Measurements from ENCODE around the gene VPS13D. TPM values are rescaled to one million over a fixed set of nuclear protein-coding genes. Genes with fewer than 3 reads are reported as not detected.

The VPS13D gene
- total RNA-seq, 1 experiment from 2014 or later: 31.6 TPM

DNA sequence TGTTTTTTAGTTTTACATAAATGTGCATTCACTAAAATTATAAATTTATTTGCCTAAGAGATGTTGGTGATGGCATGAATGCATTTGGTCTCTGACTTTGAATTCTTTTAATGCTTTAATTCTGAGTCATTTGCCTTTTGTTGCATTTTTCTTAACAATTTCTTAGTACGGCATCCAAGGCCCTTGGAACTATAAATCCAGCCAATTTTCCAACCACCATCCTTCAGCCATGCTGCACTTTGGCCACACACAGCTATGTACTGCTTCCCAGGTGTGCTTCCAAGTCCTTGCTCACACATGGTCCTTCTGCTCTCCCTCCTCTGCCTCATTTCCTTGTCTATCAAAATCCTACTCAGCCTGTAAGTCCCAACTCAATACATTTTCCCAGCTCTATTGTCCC is 227.1 kb downstream of the VPS13D start:
- Histone ChIP-seq H3K36me3 (ENCODE audit: control insufficient read depth in 1 of 2, insufficient read depth in 2 of 2, low read length in 2 of 2) (no peaks in the 10 kb centered on the region), H3K27ac (ENCODE audit: low read depth, low read length) (no peak overlapping the region), H3K9me2 (ENCODE audit: insufficient read depth) (no peaks in the 10 kb centered on the region), H4K20me1 (ENCODE audit: insufficient read depth) (no peaks in the 10 kb centered on the region), H3K4me2 (ENCODE audit: low read length) (peak overlapping the region; percentile 42), H3K4me1 (ENCODE audit: control insufficient read depth in 1 of 2, insufficient read depth in 2 of 2, low read length in 2 of 2) (peaks cover 11 to 37% of the 10 kb centered on the region in 2 experiments; a peak in 3 of 4 replicates), H3K9me3 (ENCODE audit: control insufficient read depth in 1 of 2, insufficient read depth in 1 of 2, low read depth in 1 of 2, low read length in 2 of 2) (no peaks in the 10 kb centered on the region), H2AFZ (ENCODE audit: low read depth, low read length, poor library complexity, severe bottlenecking) (no peak overlapping the region), H3K79me2 (ENCODE audit: insufficient read depth, low read length) (no peaks in the 10 kb centered on the region), H3K27me3 (ENCODE audit: insufficient read depth, low read length) (no peaks in the 10 kb centered on the region), H3K9ac (ENCODE audit: low read length) (no peak overlapping the region), H3K4me3 (replicated peaks in 1 of 2; ENCODE audit: low read depth in 1 of 2, low read length in 2 of 2) (no peak overlapping the region)
- ATAC-seq (no peak), DNase-seq (ENCODE audit: low read depth, low spot score) (no peak)
- intact Hi-C loops (cut with micrococcal nuclease): no loop called here
- ChIA-PET POLR2A (no interaction called here), RAD21 (ENCODE audit: low non-redundant PET in 1 of 2, low total read pairs in 2 of 2, uncharacterized antibody in 2 of 2, unreplicated experiment in 2 of 2) (interaction anchor here in 1 of 2 experiments (1.0 kb wide), 1 partner anchor 11 kb away, joined by 3 read pairs; no protein-coding TSS in a partner anchor), CTCF (interaction anchor here (1.1 kb wide), 1 partner anchor 18 kb away, joined by 4 read pairs; no protein-coding TSS in a partner anchor)
- no TSS peak for BruUV-seq (replicated peaks)
- TF ChIP-seq FOSL1 (IDR thresholded peaks at IDR 0.05; ENCODE audit: low read depth): no peak
- TF ChIP-seq EGR1 (IDR thresholded peaks at IDR 0.05; ENCODE audit: low read depth): no peak
- TF ChIP-seq CTCF (IDR thresholded peaks at IDR 0.05 in 2 of 3, conservative IDR thresholded peaks at IDR 0.05 in 1 of 3; ENCODE audit: borderline replicate concordance in 1 of 3, insufficient read depth in 1 of 3, low read depth in 2 of 3, low read length in 2 of 3): no peak
- no peak for TF ChIP-seq MAX (IDR thresholded peaks at IDR 0.05)
- TF ChIP-seq SP1 (IDR thresholded peaks at IDR 0.05; ENCODE audit: low read depth): no peak
- TF ChIP-seq CEBPB (IDR thresholded peaks at IDR 0.05; ENCODE audit: low read depth): no peak
- no peak for TF ChIP-seq SIN3A (IDR thresholded peaks at IDR 0.05; ENCODE audit: low read depth)
- TF ChIP-seq YY1 (IDR thresholded peaks at IDR 0.05; ENCODE audit: extremely low read depth, insufficient replicate concordance, low read depth, low read length): no peak
- no peak for TF ChIP-seq CBX3 (IDR thresholded peaks at IDR 0.05; ENCODE audit: low read depth)
- no peak for TF ChIP-seq TCF7L2 (IDR thresholded peaks at IDR 0.05; ENCODE audit: borderline replicate concordance, extremely low read depth, insufficient read depth, insufficient read length)
- no peak for TF ChIP-seq SRF (IDR thresholded peaks at IDR 0.05; ENCODE audit: low read depth)
- TF ChIP-seq, protein P1, sequence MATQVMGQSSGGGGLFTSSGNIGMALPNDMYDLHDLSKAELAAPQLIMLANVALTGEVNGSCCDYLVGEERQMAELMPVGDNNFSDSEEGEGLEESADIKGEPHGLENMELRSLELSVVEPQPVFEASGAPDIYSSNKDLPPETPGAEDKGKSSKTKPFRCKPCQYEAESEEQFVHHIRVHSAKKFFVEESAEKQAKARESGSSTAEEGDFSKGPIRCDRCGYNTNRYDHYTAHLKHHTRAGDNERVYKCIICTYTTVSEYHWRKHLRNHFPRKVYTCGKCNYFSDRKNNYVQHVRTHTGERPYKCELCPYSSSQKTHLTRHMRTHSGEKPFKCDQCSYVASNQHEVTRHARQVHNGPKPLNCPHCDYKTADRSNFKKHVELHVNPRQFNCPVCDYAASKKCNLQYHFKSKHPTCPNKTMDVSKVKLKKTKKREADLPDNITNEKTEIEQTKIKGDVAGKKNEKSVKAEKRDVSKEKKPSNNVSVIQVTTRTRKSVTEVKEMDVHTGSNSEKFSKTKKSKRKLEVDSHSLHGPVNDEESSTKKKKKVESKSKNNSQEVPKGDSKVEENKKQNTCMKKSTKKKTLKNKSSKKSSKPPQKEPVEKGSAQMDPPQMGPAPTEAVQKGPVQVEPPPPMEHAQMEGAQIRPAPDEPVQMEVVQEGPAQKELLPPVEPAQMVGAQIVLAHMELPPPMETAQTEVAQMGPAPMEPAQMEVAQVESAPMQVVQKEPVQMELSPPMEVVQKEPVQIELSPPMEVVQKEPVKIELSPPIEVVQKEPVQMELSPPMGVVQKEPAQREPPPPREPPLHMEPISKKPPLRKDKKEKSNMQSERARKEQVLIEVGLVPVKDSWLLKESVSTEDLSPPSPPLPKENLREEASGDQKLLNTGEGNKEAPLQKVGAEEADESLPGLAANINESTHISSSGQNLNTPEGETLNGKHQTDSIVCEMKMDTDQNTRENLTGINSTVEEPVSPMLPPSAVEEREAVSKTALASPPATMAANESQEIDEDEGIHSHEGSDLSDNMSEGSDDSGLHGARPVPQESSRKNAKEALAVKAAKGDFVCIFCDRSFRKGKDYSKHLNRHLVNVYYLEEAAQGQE (IDR thresholded peaks at IDR 0.05; ENCODE audit: low read depth): no peak
- no peak for TF ChIP-seq RAD21 (IDR thresholded peaks at IDR 0.05; ENCODE audit: low read depth)
- no peak for TF ChIP-seq POLR2AphosphoS5 (IDR thresholded peaks at IDR 0.05; ENCODE audit: low read depth, low read length)
- no peak for TF ChIP-seq JUND (IDR thresholded peaks at IDR 0.05)
- TF ChIP-seq EZH2 (IDR thresholded peaks at IDR 0.05): no peak
- TF ChIP-seq ATF3 (IDR thresholded peaks at IDR 0.05): no peak
- no peak for TF ChIP-seq EZH2phosphoT487 (IDR thresholded peaks at IDR 0.05; ENCODE audit: borderline replicate concordance)

All from HCT116 (cell line).